Thymus (tissue), 11 donors: Measurements from ENCODE around the gene EPHA8. TPM values are rescaled to one million over a fixed set of nuclear protein-coding genes. Genes with fewer than 3 reads are reported as not detected.

Experiments
- DNase-seq, 9 donors: peaks; one replicate each; pipeline ENCODE4 v3.0.0-alpha.2; 2013; ENCODE audit warnings: low spot score in 9 of 9, low read depth in 6 of 9, missing footprints in 1 of 9
- H3K27ac ChIP-seq, 2 donors: one replicate each; pipeline ENCODE4 v1.5.1; 2013; ENCODE audit warnings: control low read depth in 1 of 2, low read depth in 1 of 2, low read length in 1 of 2, mild to moderate bottlenecking in 1 of 2, moderate library complexity in 1 of 2
- H3K27me3 ChIP-seq, 2 donors: one replicate each; pipeline ENCODE4 v1.5.1; 2013; ENCODE audit warnings: low read length in 1 of 2; ENCODE audit not compliant: control insufficient read depth in 2 of 2, insufficient read depth in 1 of 2
- H3K36me3 ChIP-seq, 2 donors: one replicate each; pipeline ENCODE4 v1.5.1; 2013; ENCODE audit warnings: low read length in 1 of 2, mild to moderate bottlenecking in 1 of 2, moderate library complexity in 1 of 2; ENCODE audit not compliant: control insufficient read depth in 2 of 2, insufficient read depth in 2 of 2
- H3K4me1 ChIP-seq, 2 donors: one replicate each; pipeline ENCODE4 v1.5.1; 2013; ENCODE audit warnings: low read length in 2 of 2; ENCODE audit not compliant: control insufficient read depth in 2 of 2, insufficient read depth in 2 of 2
- H3K4me3 ChIP-seq, 2 donors: one replicate each; pipeline ENCODE4 v1.5.1; 2013; ENCODE audit warnings: low read length in 2 of 2, control low read depth in 1 of 2, mild to moderate bottlenecking in 1 of 2
- H3K9me3 ChIP-seq, 2 donors: one replicate each; pipeline ENCODE4 v1.5.1; 2013; ENCODE audit warnings: low read length in 1 of 2, mild to moderate bottlenecking in 1 of 2; ENCODE audit not compliant: control insufficient read depth in 2 of 2, insufficient read depth in 1 of 2
- WGBS: extraction: QIAGEN DNeasy Blood & Tissue Kit; methylation state at CpG from one replicate; pipeline ENCODE4 v1.1.7; 2013; 5-methylcytosine and 5-hydroxymethylcytosine counted together
- polyA plus RNA-seq: library from polyadenylated mRNA; stranded (reverse); fragments of 200-250 nt; gene quantifications from one replicate; pipeline ENCODE4 v1.2.3, GENCODE V29; 2013
- total RNA-seq: library from RNA; stranded (reverse); fragments of 120-200 nt; gene quantifications from one replicate; pipeline ENCODE4 v1.2.4, GENCODE V29; 2013
- donor health status: healthy.

EPHA8 gene
- total and polyA plus RNA-seq, 2 donors: 0.05 TPM; not detected in 1

DNA sequence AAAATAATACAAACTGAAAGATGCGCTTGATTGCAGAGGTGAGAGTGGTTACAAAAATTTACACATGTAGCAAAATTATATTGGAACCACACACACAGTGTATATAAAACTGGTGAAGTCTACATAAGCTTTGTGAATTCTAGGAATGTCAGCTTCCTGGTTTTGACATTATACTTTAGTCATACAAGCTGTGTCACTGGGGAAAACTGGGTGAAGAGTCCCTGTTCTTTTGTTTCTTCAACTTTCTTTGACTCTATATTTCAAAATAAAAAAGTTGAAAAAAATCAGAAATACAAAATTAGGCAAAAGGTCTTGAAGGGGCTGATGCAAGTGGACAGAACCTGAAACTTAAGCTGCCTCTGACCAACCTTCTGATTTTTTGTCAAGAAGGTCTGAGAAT is 83.1 kb downstream of the EPHA8 start:
- 1% methylated on average over 1 of the region's 1 CpG for WGBS
- no peak for DNase-seq
- H3K36me3 ChIP-seq: no peaks in the 10 kb centered on the region
- H3K9me3 ChIP-seq: no peaks in the 10 kb centered on the region
- no peak overlapping the region for H3K27ac ChIP-seq
- H3K4me1 ChIP-seq: no peaks in the 10 kb centered on the region
- peaks cover 0 to 3% of the 10 kb centered on the region in 2 donors for H3K27me3 ChIP-seq
- H3K4me3 ChIP-seq: no peak overlapping the region

DNA sequence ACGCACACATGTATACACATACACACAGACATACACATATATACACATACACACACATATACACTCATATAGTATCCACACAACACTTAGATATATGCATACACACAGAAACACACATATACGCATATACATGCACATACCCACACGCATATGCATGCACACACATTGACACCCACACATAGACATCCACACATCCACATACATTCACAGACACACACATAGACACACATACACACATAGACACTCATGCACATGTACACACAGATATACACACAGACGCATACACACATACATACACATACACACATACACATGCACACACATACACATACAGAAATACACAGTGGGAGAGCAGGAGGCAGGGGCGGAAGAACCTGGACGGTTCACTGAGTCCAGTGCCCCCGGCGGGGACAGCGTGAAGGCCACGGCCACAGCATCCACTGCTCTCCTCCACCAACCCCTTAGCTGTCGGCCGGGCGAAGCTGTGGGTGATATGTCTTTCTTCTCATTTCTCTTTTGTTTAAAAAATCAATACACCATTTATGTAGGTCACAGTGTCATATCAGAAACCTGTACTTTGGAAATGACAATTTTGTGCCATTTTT is 86.9 kb downstream of the EPHA8 start:
- no peak for DNase-seq
- H3K36me3 ChIP-seq: no peaks in the 10 kb centered on the region
- peaks cover 0 to 3% of the 10 kb centered on the region in 2 donors for H3K27me3 ChIP-seq
- H3K27ac ChIP-seq: no peak overlapping the region
- no peak overlapping the region for H3K4me3 ChIP-seq
- 97% methylated on average over 13 of the region's 13 CpGs for WGBS
- H3K4me1 ChIP-seq: no peaks in the 10 kb centered on the region
- H3K9me3 ChIP-seq: no peaks in the 10 kb centered on the region

DNA sequence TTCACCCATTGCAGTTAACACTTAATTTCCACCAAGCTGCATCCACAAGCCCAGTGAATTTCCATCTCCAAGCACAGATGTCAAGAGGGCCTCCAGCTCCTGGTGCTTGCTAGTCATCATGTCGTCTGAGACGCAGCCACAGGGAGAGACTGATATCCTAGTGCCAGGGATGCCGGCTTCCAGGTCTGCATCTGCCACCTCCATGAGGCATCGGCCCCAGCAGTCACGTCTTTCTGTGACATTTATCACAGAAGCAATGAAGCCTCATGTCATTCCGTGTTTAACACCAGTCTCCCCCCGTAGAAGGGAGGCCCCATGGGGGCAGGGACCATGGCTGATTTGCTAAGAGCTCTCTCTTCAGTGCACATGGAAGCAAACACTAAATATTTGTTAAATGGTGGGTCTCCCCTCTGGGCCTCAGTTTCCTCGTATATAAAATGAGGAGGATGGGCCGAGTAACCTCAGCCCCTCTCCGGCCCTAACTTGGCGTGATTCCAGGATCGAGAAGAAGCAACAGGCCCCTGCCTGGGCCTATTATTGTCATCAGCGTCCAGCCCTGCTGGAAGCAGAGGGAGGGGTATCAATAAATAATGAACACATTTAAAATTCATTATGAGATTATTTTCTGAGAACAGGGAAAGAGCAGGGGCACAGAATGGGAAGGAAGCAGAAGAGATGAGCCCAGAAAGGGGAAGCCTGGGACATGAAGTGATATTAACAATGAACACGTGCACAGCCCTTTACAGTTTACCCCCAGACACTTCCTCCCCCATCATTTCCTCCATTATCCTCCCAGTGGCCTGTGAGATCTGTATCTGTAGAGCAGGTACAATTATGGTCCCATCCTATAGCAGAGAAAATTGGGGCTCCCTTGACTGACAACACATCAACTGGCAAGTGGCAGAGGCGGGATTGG is 88.9 kb downstream of the EPHA8 start:
- Histone ChIP-seq H3K27me3 (peaks cover 0 to 3% of the 10 kb centered on the region in 2 donors), H3K4me3 (no peak overlapping the region), H3K36me3 (no peaks in the 10 kb centered on the region), H3K27ac (no peak overlapping the region), H3K9me3 (no peaks in the 10 kb centered on the region), H3K4me1 (no peaks in the 10 kb centered on the region)
- WGBS: 82% methylated on average over 15 of the region's 15 CpGs
- DNase-seq: no peak

DNA sequence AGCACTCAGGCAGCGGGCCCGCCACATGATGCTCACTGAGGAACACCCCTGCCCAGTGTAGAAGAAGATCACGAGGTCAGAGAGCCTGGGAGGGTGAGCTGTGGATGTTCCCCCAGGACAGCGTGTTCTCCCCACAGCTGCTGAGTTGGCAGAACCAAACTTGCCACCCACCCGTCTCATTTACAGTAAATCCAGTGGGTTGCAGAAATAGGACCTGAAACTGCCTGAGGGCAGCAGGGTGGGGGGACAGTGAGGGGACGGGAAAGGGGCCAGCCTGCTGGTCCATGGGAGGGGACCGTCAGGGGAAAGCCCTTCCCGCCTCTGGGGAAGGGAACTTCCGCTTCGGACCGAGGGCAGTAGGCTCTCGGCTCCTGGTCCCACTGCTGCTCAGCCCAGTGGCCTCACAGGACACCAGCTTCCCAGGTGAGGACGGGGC is 89.6 kb downstream of the EPHA8 start, which contains the start of gene C1QB:
C1QB (plus strand) TSS at position 356 of the 436 bp plus-strand sequence. CDS start 6,227 bp downstream, outside the sequence.
- H3K4me3 ChIP-seq: no peak within 1 kb of the TSS
- no peaks in the 10 kb centered on the region for H3K36me3 ChIP-seq
- no peak within 1 kb of the TSS for H3K27ac ChIP-seq
- no peaks in the 10 kb centered on the region for H3K4me1 ChIP-seq
- H3K9me3 ChIP-seq: no peaks in the 10 kb centered on the region
- DNase-seq: no peak
- 89% methylated on average over 13 of the region's 13 CpGs for WGBS
- H3K27me3 ChIP-seq: peaks cover 0 to 3% of the 10 kb centered on the region in 2 donors

Other genes with a start within 250 kb of the EPHA8 start
- gene ZBTB40, start 111.6 kb upstream of the EPHA8 start, total RNA-seq: 8.7 TPM
- 8.4 TPM for gene ZBTB40, start 111.6 kb upstream of the EPHA8 start, polyA plus RNA-seq
- 153 TPM for gene C1QA, start 73.1 kb downstream of the EPHA8 start, total RNA-seq
- gene C1QA, start 73.1 kb downstream of the EPHA8 start, polyA plus RNA-seq: 192 TPM
- gene C1QC, start 80.1 kb downstream of the EPHA8 start, total RNA-seq: 83.0 TPM
- gene C1QC, start 80.1 kb downstream of the EPHA8 start, polyA plus RNA-seq: 129 TPM
- gene C1QB, start 89.7 kb downstream of the EPHA8 start, total RNA-seq: 118 TPM
- gene C1QB, start 89.7 kb downstream of the EPHA8 start, polyA plus RNA-seq: 159 TPM
- 2.6 TPM for gene EPHB2, start 147.3 kb downstream of the EPHA8 start, total RNA-seq
- 1.6 TPM for gene EPHB2, start 147.3 kb downstream of the EPHA8 start, polyA plus RNA-seq